GM18858 (cell line): Measurements from ENCODE around the gene PEX11G.
"Not testable (repeated sequence)": the region's sequence is repeated elsewhere in the genome, so short reads cannot be mapped to it uniquely, and the experiment has no call there.

Experiments
- ATAC-seq: cut with Tn5 transposase; IDR thresholded peaks from one replicate; pipeline ENCODE4 v1.9.1; 2021; ENCODE audit not compliant: unreplicated experiment

Gene PEX11G

GRCh38 chr19:7441468-7442146, 47.2 kb downstream of the PEX11G start:
- ATAC-seq: no peak

GRCh38 chr19:7440188-7440975, 48.5 kb downstream of the PEX11G start:
- no peak for ATAC-seq

DNA sequence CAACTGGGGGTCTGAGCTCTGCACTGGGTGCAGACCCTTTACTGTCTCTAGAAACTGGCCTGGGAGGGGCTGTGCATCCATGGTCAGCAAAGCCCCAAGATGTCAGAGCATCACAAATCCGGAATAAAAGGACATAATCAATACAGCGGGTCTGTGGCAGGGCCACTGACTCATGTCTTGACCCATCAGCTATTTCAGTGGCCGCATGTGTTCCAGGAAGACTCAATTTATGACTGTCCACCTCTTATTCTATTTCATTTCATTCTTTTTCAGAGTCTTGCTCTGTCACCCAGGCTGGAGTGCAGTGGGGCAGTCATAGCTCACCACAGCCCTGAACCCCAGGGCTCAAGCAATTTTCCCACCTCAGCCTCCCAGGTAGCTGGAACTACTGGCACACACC, 53.2 kb downstream of the PEX11G start:
- no peak for ATAC-seq

DNA sequence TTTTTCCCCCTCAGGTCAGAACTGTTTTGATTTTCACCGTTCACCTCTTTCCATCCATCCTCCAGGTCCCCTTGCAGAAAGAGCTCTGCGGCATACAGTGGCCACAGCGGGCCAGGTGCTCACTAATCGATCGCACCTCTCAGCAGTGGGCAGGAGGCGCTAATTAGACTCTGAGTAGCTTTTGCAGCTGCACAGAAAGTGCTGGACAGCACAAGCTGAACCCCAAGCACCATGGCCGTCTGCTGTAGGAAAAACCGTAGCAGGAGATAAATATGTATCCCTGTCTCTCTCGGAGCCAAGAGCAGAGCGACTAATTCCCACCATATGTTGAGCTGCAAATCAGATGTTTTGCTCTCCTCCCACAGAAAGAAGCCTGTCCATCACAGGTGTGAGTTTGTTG, 54.4 kb downstream of the PEX11G start:
- no peak for ATAC-seq

DNA sequence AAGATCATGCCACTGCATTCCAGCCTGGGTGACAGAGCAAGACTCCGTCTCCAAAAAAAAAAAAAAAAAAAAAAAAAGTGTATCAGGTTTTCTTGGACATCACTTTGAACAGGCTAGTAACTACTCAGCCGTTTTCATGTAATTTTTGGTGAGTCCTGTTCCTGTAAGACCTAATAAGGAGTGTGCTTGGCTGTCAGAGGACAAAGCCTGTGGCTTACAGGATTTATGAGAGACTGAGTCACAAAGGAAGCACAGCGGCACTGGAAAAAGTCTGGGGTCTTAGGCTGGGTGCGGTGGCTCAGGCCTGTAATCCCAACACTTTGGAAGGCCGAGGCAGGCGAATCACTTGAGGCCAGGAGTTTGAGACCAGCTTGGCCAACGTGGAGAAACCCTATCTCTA, 55.4 kb downstream of the PEX11G start:
- not testable (repeated sequence) for ATAC-seq

DNA sequence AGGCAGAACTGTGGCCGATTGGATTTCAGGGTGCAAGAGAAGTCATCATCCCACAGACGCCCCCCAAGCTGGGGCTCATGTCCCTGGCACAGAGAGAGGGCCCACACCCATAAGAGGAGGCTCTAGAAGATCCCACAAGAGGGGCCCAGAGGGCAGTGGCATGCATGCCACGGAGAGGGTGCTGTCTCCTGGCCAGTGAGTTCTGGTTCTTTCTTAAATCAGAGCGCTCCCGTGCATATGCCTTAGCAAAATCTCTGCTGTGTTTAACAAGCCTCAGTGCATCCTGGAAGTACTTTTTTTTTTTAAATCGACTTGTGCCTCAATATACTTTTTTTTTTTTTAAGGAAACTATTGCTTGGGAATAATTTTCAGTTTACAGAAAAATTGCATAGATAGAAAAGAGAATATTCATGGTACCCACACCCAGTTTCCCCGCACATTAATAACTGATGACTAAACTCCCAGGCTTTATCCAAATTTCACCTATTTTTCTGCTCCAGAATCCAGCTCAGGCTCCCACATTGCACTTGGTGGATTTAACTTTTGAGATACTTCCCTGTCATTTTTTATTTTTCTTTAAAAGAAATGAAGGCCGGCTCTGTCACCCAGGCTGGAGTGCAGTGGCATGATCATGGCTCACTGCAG, 59.1 kb downstream of the PEX11G start:
- no peak for ATAC-seq

DNA sequence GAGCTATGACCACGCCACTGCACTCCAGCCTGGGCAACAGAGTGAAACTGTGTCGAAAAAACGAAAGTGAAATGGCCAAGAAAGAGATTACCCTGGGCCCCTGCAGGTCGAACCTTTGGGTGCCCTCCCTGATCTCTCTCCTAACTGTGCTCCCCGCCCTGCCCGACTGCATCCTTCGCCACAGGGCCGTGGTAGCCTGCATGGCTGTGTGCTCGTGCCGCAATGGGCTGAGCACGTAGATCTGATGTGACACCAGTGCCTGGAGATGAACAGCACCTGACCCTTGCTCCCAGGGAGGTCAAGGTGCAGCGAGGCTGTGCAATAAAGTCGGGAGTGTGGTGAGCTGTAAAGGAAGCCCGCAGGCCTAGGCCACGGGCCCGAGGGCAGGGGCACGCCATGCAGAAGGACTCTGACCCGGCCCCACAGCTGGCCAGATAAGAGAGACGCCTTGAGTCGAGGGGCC, 60.2 kb downstream of the PEX11G start:
- ATAC-seq: no peak

GRCh38 chr19:7427944-7428343, 60.9 kb downstream of the PEX11G start:
- no peak for ATAC-seq

DNA sequence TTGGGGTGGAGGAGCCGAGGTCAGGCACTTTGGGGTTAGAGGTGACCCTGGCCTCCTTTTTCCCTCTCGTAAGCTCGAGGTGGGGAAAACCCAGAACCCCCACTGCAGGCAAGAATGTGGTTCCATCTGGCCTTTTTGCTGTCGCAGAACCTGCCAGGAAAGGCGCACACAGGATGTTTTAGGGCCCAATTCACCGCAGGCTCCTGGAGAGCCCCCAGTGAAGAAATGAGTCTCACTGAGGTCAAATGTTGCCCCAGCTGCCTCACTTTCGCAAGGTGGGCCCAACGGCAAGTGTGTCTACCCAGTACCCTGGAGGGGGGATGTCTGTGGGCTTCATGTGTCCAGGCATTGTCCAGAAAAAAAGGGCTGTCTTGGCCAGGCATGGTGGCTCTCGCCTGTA, 61.8 kb downstream of the PEX11G start:
- ATAC-seq: no peak
